Fibroblast of lung (primary cell): ENCODE results near the gene TRIM8. TPM values are rescaled to one million over a fixed set of nuclear protein-coding genes. Genes with fewer than 3 reads are reported as not detected.

ENCODE experiments used
- DNase-seq, 2 donors: peaks; one replicate each; pipeline versions ENCODE4 v3.0.0 to v3.0.0-alpha.2; 2010; ENCODE audit warnings: low read depth in 2 of 2
- H2AFZ ChIP-seq: 2 replicates; pipeline ENCODE4 v1.5.1; 2012; ENCODE audit warnings: low read length, control low read depth, inconsistent platforms
- H3K27ac ChIP-seq: 2 replicates; pipeline ENCODE4 v1.5.1; 2011; ENCODE audit warnings: low read length, control low read depth; ENCODE audit not compliant: insufficient read depth
- H3K27me3 ChIP-seq: 2 replicates; pipeline ENCODE4 v1.5.1; 2011; ENCODE audit warnings: mild to moderate bottlenecking, low read length; ENCODE audit not compliant: control insufficient read depth, insufficient read depth
- H3K36me3 ChIP-seq: 2 replicates; pipeline ENCODE4 v1.5.1; 2011; ENCODE audit warnings: low read length; ENCODE audit not compliant: control insufficient read depth, insufficient read depth
- H3K4me1 ChIP-seq: 2 replicates; pipeline ENCODE4 v1.5.1; 2011; ENCODE audit warnings: low read length; ENCODE audit not compliant: control insufficient read depth, insufficient read depth; ENCODE audit errors: extremely low read depth
- H3K4me2 ChIP-seq: 2 replicates; pipeline ENCODE4 v1.5.1; 2011; ENCODE audit warnings: low read length, control low read depth; ENCODE audit not compliant: insufficient read depth; ENCODE audit errors: extremely low read depth
- H3K4me3 ChIP-seq, 4 experiments: fragments of 200-600 bp in 1 of 4; sonication (generic) in 1 of 4; replicated peaks in 1 of 4; 2 replicates each; pipeline ENCODE4 v1.5.1; 2011 to 2016; ENCODE audit warnings: low read length in 4 of 4, low read depth in 3 of 4, mild to moderate bottlenecking in 3 of 4, control low read depth in 2 of 4, inconsistent platforms in 1 of 4, mixed read lengths in 1 of 4; ENCODE audit not compliant: insufficient read depth in 1 of 4; ENCODE audit errors: control extremely low read depth in 1 of 4
- H3K79me2 ChIP-seq: 2 replicates; pipeline ENCODE4 v1.5.1; 2012; ENCODE audit warnings: mild to moderate bottlenecking, low read length, inconsistent platforms; ENCODE audit not compliant: control insufficient read depth, insufficient read depth
- H3K9ac ChIP-seq: 2 replicates; pipeline ENCODE4 v1.5.1; 2011; ENCODE audit warnings: mild to moderate bottlenecking, low read length, control low read depth; ENCODE audit not compliant: insufficient read depth
- H3K9me3 ChIP-seq: 2 replicates; pipeline ENCODE4 v1.5.1; 2012; ENCODE audit warnings: low read depth, low read length; ENCODE audit not compliant: control insufficient read depth, insufficient read depth
- H4K20me1 ChIP-seq: 2 replicates; pipeline ENCODE4 v1.5.1; 2011; ENCODE audit warnings: low read length; ENCODE audit not compliant: control insufficient read depth, insufficient read depth; ENCODE audit errors: extremely low read depth
- CTCF ChIP-seq, 2 donors: IDR thresholded peaks in 1 of 2; conservative IDR thresholded peaks in 1 of 2; 1 replicate in 1 of 2; 2 replicates in 1 of 2; pipeline ENCODE4 v1.5.1; 2011 to 2012; ENCODE audit warnings: low read length in 2 of 2, control low read depth in 1 of 2, inconsistent platforms in 1 of 2, low read depth in 1 of 2, mild to moderate bottlenecking in 1 of 2
- EZH2 ChIP-seq: IDR thresholded peaks from 2 replicates; pipeline ENCODE4 v1.5.1; 2012; ENCODE audit warnings: low read length, control low read depth, mild to moderate bottlenecking; ENCODE audit errors: missing control alignments
- polyA plus RNA-seq, 2 donors: library from polyadenylated mRNA; depleted of rRNA in 1 of 2; stranded (reverse) in 1 of 2; unstranded in 1 of 2; fragments of >200 nt; gene quantifications; 2 replicates each; pipeline ENCODE4 v1.2.1, GENCODE V29; 2011 to 2012; ENCODE audit warnings: missing spikeins in 1 of 2
- total RNA-seq: library from RNA; depleted of rRNA; stranded (reverse); fragments of >200 nt; gene quantifications from 2 replicates; pipeline ENCODE4 v1.2.1, GENCODE V29; 2014

The TRIM8 gene
- total and polyA plus RNA-seq, 2 donors (not counting 1 experiment from before 2014, with no cell fraction given), result 93.2 to 143 TPM

GRCh38 chr10:102599565-102600327 lies 44.5 kb upstream of the TRIM8 start:
- DNase-seq, result no peak
- Histone ChIP-seq H3K36me3 (peaks cover 6% of the 10 kb centered on the region), H3K4me1 (peaks cover 18% of the 10 kb centered on the region), H3K9me3 (no peaks in the 10 kb centered on the region), H3K9ac (no peak overlapping the region), H3K4me3 (no peak overlapping the region), H2AFZ (no peak overlapping the region), H3K27ac (no peak overlapping the region), H3K79me2 (no peaks in the 10 kb centered on the region), H3K27me3 (no peaks in the 10 kb centered on the region), H3K4me2 (no peak overlapping the region), H4K20me1 (no peaks in the 10 kb centered on the region)
- TF ChIP-seq EZH2 (no peak), CTCF (conservative IDR thresholded peaks at IDR 0.05 in 1 of 2, IDR thresholded peaks at IDR 0.05 in 1 of 2; ENCODE audit: low read depth in 1 of 2, low read length in 2 of 2) (no peak)

- Histone ChIP-seq H4K20me1 (no peaks in the 10 kb centered on the region), H3K9ac (no peak overlapping the region), H3K36me3 (peaks cover 6% of the 10 kb centered on the region), H3K27me3 (no peaks in the 10 kb centered on the region), H3K4me3 (no peak overlapping the region), H2AFZ (no peak overlapping the region), H3K4me1 (peaks cover 19% of the 10 kb centered on the region), H3K9me3 (no peaks in the 10 kb centered on the region), H3K79me2 (no peaks in the 10 kb centered on the region), H3K27ac (no peak overlapping the region), H3K4me2 (no peak overlapping the region)
- no peak for DNase-seq
- TF ChIP-seq EZH2 (no peak), CTCF (conservative IDR thresholded peaks at IDR 0.05 in 1 of 2, IDR thresholded peaks at IDR 0.05 in 1 of 2; ENCODE audit: low read depth in 1 of 2, low read length in 2 of 2) (no peak)
Observed at GRCh38 chr10:102600816-102601215, 43.5 kb upstream of the TRIM8 start.

GRCh38 chr10:102601639-102602038 lies 42.6 kb upstream of the TRIM8 start:
- DNase-seq, result no peak
- Histone ChIP-seq H3K27me3 (no peaks in the 10 kb centered on the region), H3K4me3 (no peak overlapping the region), H3K79me2 (no peaks in the 10 kb centered on the region), H3K9me3 (no peaks in the 10 kb centered on the region), H3K4me2 (no peak overlapping the region), H3K4me1 (peaks cover 19% of the 10 kb centered on the region), H2AFZ (no peak overlapping the region), H4K20me1 (no peaks in the 10 kb centered on the region), H3K36me3 (peaks cover 6% of the 10 kb centered on the region), H3K27ac (peak overlapping the region; percentile 33), H3K9ac (no peak overlapping the region)
- TF ChIP-seq CTCF (conservative IDR thresholded peaks at IDR 0.05 in 1 of 2, IDR thresholded peaks at IDR 0.05 in 1 of 2; ENCODE audit: low read depth in 1 of 2, low read length in 2 of 2) (no peak), EZH2 (no peak)
